ENCODE results near the gene POU5F1. TPM values are rescaled to one million over a fixed set of nuclear protein-coding genes. Genes with fewer than 3 reads are reported as not detected.
A peak's percentile ranks its signal among the peaks of the same experiment; 100 is the strongest.

Gene POU5F1
- total RNA-seq, 6 donors from 2014 or later, result 4.1 to 13.6 (median 5.7) TPM

GRCh38 chr6:31179896-31180295 is 9.4 kb upstream of the POU5F1 start:
- 92 to 97% methylated on average over 8 of the region's 8 CpGs for WGBS, 2 donors
- Histone ChIP-seq H3K9me3 (no peaks in the 10 kb centered on the region), H3K4me3 (peak overlapping the region in 3 of 4 donors; percentile 33 to 58 (median 35)), H3K36me3 (peaks cover 0 to 3% (median 0%) of the 10 kb centered on the region in 4 donors), H3K27me3 (no peaks in the 10 kb centered on the region), H3K4me1 (peaks cover 0 to 21% (median 5%) of the 10 kb centered on the region in 4 donors), H3K27ac (peak overlapping the region in 1 of 4 donors; percentile 83)
- TF ChIP-seq POLR2A (IDR thresholded peaks at IDR 0.05) (no peak), EP300 (IDR thresholded peaks at IDR 0.05) (no peak), POLR2AphosphoS5 (IDR thresholded peaks at IDR 0.05) (no peak), CTCF (IDR thresholded peaks at IDR 0.05) (no peak)
- no peak for ATAC-seq (ENCODE audit: low FRiP score in 2 of 2)
- no peak for DNase-seq

- no peaks in the 10 kb centered on the region for H3K9me3 ChIP-seq
- peaks cover 0 to 21% (median 5%) of the 10 kb centered on the region in 4 donors for H3K4me1 ChIP-seq
- DNase-seq (no peak), ATAC-seq (ENCODE audit: low FRiP score in 2 of 2) (no peak)
- peaks cover 0 to 3% (median 0%) of the 10 kb centered on the region in 4 donors for H3K36me3 ChIP-seq
- no peaks in the 10 kb centered on the region for H3K27me3 ChIP-seq
- no peak for TF ChIP-seq POLR2AphosphoS5 (IDR thresholded peaks at IDR 0.05)
- no peak for TF ChIP-seq POLR2A (IDR thresholded peaks at IDR 0.05)
- no peak for TF ChIP-seq EP300 (IDR thresholded peaks at IDR 0.05)
- TF ChIP-seq CTCF (IDR thresholded peaks at IDR 0.05), result no peak
- WGBS, 2 donors, result 57 to 58% methylated on average over 4 of the region's 4 CpGs
- no peak overlapping the region for H3K4me3 ChIP-seq
- no peak overlapping the region for H3K27ac ChIP-seq
These were observed 8.5 kb upstream of the POU5F1 start for GRCh38 chr6:31179042-31179386.

GRCh38 chr6:31178143-31179041 is 7.9 kb upstream of the POU5F1 start:
- TF ChIP-seq CTCF (IDR thresholded peaks at IDR 0.05), result no peak
- no peak for TF ChIP-seq POLR2AphosphoS5 (IDR thresholded peaks at IDR 0.05)
- no peak for TF ChIP-seq EP300 (IDR thresholded peaks at IDR 0.05)
- TF ChIP-seq POLR2A (IDR thresholded peaks at IDR 0.05), result no peak
- no peaks in the 10 kb centered on the region for H3K27me3 ChIP-seq
- 46 to 47% methylated on average over 7 to 8 of the region's 8 CpGs for WGBS, 2 donors
- peaks cover 0 to 3% (median 0%) of the 10 kb centered on the region in 4 donors for H3K36me3 ChIP-seq
- H3K9me3 ChIP-seq, result no peaks in the 10 kb centered on the region
- no peak overlapping the region for H3K4me3 ChIP-seq
- H3K4me1 ChIP-seq, result peaks cover 0 to 21% (median 5%) of the 10 kb centered on the region in 4 donors
- H3K27ac ChIP-seq, result no peak overlapping the region
- ATAC-seq (ENCODE audit: low FRiP score in 2 of 2) (no peak), DNase-seq (no peak)

- no peaks in the 10 kb centered on the region for H3K27me3 ChIP-seq
- peaks cover 0 to 3% (median 0%) of the 10 kb centered on the region in 4 donors for H3K36me3 ChIP-seq
- no peak overlapping the region for H3K27ac ChIP-seq
- no peak for ATAC-seq (ENCODE audit: low FRiP score in 2 of 2)
- H3K4me1 ChIP-seq, result peaks cover 0 to 20% (median 5%) of the 10 kb centered on the region in 4 donors
- H3K9me3 ChIP-seq, result no peaks in the 10 kb centered on the region
- no peak overlapping the region for H3K4me3 ChIP-seq
- DNase-seq, result no peak
- TF ChIP-seq POLR2AphosphoS5 (IDR thresholded peaks at IDR 0.05), result no peak
- TF ChIP-seq CTCF (IDR thresholded peaks at IDR 0.05), result no peak
- no peak for TF ChIP-seq POLR2A (IDR thresholded peaks at IDR 0.05)
- no peak for TF ChIP-seq EP300 (IDR thresholded peaks at IDR 0.05)
- 81 to 85% methylated on average over 3 of the region's 3 CpGs for WGBS, 2 donors
These were observed 5.5 kb upstream of the POU5F1 start for GRCh38 chr6:31175971-31176370.
